ENCODE results near the gene ABCC4. TPM values are rescaled to one million over a fixed set of nuclear protein-coding genes. Genes with fewer than 3 reads are reported as not detected.
A peak's percentile ranks its signal among the peaks of the same experiment; 100 is the strongest.

ABCC4 gene
- total and polyA plus RNA-seq, 2 donors (not counting 1 experiment from before 2014, with no cell fraction given), result 35.2 to 98.8 TPM

GRCh38 chr13:95154413-95154886, 146.8 kb downstream of the ABCC4 start:
- H3K79me2 ChIP-seq (ENCODE audit: control insufficient read depth, insufficient read depth, low read length), result no peaks in the 10 kb centered on the region
- no peak overlapping the region for H3K4me3 ChIP-seq (replicated peaks in 1 of 4; ENCODE audit: control extremely low read depth in 1 of 4, insufficient read depth in 1 of 4, low read depth in 3 of 4, low read length in 4 of 4)
- no peak overlapping the region for H3K27ac ChIP-seq (ENCODE audit: insufficient read depth, low read length)
- H3K36me3 ChIP-seq (ENCODE audit: control insufficient read depth, insufficient read depth, low read length), result no peaks in the 10 kb centered on the region
- H3K4me2 ChIP-seq (ENCODE audit: extremely low read depth, insufficient read depth, low read length), result no peak overlapping the region
- H2AFZ ChIP-seq (ENCODE audit: low read length), result no peak overlapping the region
- no peak for TF ChIP-seq EZH2 (IDR thresholded peaks at IDR 0.05; ENCODE audit: low read length, missing control alignments)
- TF ChIP-seq, protein P1, sequence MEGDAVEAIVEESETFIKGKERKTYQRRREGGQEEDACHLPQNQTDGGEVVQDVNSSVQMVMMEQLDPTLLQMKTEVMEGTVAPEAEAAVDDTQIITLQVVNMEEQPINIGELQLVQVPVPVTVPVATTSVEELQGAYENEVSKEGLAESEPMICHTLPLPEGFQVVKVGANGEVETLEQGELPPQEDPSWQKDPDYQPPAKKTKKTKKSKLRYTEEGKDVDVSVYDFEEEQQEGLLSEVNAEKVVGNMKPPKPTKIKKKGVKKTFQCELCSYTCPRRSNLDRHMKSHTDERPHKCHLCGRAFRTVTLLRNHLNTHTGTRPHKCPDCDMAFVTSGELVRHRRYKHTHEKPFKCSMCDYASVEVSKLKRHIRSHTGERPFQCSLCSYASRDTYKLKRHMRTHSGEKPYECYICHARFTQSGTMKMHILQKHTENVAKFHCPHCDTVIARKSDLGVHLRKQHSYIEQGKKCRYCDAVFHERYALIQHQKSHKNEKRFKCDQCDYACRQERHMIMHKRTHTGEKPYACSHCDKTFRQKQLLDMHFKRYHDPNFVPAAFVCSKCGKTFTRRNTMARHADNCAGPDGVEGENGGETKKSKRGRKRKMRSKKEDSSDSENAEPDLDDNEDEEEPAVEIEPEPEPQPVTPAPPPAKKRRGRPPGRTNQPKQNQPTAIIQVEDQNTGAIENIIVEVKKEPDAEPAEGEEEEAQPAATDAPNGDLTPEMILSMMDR (conservative IDR thresholded peaks at IDR 0.05 in 1 of 2, IDR thresholded peaks at IDR 0.05 in 1 of 2; ENCODE audit: low read depth in 1 of 2, low read length in 2 of 2), result no peak
- H3K9me3 ChIP-seq (ENCODE audit: control insufficient read depth, insufficient read depth, low read depth, low read length), result no peaks in the 10 kb centered on the region
- H3K9ac ChIP-seq (ENCODE audit: insufficient read depth, low read length), result no peak overlapping the region
- no peaks in the 10 kb centered on the region for H3K27me3 ChIP-seq (ENCODE audit: control insufficient read depth, insufficient read depth, low read length)
- no peaks in the 10 kb centered on the region for H4K20me1 ChIP-seq (ENCODE audit: control insufficient read depth, extremely low read depth, insufficient read depth, low read length)
- DNase-seq (ENCODE audit: low read depth in 2 of 2), result peak; percentile 21 to 25
- H3K4me1 ChIP-seq (ENCODE audit: control insufficient read depth, extremely low read depth, insufficient read depth, low read length), result no peaks in the 10 kb centered on the region

DNA sequence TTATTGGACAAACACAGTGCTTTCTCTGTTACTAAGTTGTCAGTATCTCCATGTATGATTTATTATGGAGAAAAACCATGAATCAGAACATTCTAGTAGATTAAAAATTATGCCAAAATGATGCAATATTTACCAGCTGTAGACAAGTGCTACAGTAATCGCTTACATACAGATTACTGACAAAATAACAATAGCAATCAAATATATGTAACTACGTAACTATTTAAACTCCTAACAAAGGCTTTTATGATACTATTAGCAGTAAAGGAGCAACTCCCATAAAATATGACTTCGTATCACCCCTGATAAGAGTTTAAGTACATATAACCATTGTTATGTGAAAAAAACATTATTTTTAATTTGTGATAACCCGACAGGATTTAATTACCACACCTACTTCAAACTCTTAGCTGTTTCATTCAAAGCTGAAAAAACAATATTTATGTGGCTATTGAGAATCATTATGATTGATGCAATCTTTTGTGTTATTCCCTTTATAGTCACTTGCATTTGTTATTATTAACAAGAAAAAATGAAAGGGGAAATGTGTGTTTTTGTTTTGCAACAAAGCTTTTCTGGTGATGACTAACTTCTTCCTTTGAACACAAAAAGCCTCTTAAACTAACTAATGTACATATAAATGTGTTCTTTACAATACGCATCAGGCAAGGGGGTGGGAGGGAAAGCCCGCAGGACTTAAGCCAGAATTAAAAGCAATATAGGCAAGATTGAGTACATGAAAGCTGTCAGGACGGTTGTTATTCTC, 147.4 kb downstream of the ABCC4 start:
- Histone ChIP-seq H3K27me3 (ENCODE audit: control insufficient read depth, insufficient read depth, low read length) (no peaks in the 10 kb centered on the region), H3K4me1 (ENCODE audit: control insufficient read depth, extremely low read depth, insufficient read depth, low read length) (no peaks in the 10 kb centered on the region), H3K9ac (ENCODE audit: insufficient read depth, low read length) (no peak overlapping the region), H3K79me2 (ENCODE audit: control insufficient read depth, insufficient read depth, low read length) (no peaks in the 10 kb centered on the region), H3K4me2 (ENCODE audit: extremely low read depth, insufficient read depth, low read length) (no peak overlapping the region), H4K20me1 (ENCODE audit: control insufficient read depth, extremely low read depth, insufficient read depth, low read length) (no peaks in the 10 kb centered on the region), H3K4me3 (replicated peaks in 1 of 4; ENCODE audit: control extremely low read depth in 1 of 4, insufficient read depth in 1 of 4, low read depth in 3 of 4, low read length in 4 of 4) (no peak overlapping the region), H3K36me3 (ENCODE audit: control insufficient read depth, insufficient read depth, low read length) (no peaks in the 10 kb centered on the region), H3K27ac (ENCODE audit: insufficient read depth, low read length) (no peak overlapping the region), H3K9me3 (ENCODE audit: control insufficient read depth, insufficient read depth, low read depth, low read length) (no peaks in the 10 kb centered on the region), H2AFZ (ENCODE audit: low read length) (no peak overlapping the region)
- TF ChIP-seq, protein P1 (conservative IDR thresholded peaks at IDR 0.05 in 1 of 2, IDR thresholded peaks at IDR 0.05 in 1 of 2; ENCODE audit: low read depth in 1 of 2, low read length in 2 of 2), result no peak
- TF ChIP-seq EZH2 (IDR thresholded peaks at IDR 0.05; ENCODE audit: low read length, missing control alignments), result no peak
- peak; percentile 14 to 41 for DNase-seq (ENCODE audit: low read depth in 2 of 2)

DNA sequence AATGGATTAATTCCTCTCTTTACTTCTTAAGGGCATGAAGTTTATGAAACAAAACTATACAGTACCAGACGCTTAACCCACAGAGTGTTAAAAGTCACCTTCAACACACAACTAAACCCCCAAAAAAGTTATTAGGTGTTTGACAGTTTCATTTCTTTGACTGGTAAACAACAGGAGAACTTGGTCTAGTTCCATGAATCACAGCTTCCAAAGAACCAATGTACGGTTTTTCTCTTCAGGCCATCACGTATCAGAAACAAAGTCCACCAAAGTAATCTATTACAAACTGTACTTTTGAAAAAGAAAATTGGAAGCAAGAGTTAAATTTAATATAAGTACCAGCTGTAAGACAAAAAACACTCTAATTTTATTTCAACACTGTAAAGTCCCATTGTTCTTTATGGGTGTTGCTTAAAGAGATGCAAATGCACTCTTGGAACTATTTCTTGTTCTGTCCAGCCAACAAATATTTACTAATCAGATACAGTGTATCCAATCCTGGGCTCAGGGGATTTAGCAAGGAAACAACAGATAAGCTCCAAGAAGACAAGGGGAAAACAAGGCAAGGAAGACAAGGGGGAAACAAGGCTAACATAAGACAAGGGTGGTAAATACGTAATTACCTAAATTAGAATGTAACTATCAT, 149.2 kb downstream of the ABCC4 start:
- no peak for TF ChIP-seq EZH2 (IDR thresholded peaks at IDR 0.05; ENCODE audit: low read length, missing control alignments)
- TF ChIP-seq, protein P1 (conservative IDR thresholded peaks at IDR 0.05 in 1 of 2, IDR thresholded peaks at IDR 0.05 in 1 of 2; ENCODE audit: low read depth in 1 of 2, low read length in 2 of 2), result no peak

More for the DNA sequence above, 149.2 kb downstream of the ABCC4 start:
- no peaks in the 10 kb centered on the region for H4K20me1 ChIP-seq (ENCODE audit: control insufficient read depth, extremely low read depth, insufficient read depth, low read length)
- no peak overlapping the region for H2AFZ ChIP-seq (ENCODE audit: low read length)
- no peaks in the 10 kb centered on the region for H3K36me3 ChIP-seq (ENCODE audit: control insufficient read depth, insufficient read depth, low read length)
- H3K27ac ChIP-seq (ENCODE audit: insufficient read depth, low read length), result no peak overlapping the region
- H3K9me3 ChIP-seq (ENCODE audit: control insufficient read depth, insufficient read depth, low read depth, low read length), result no peaks in the 10 kb centered on the region
- H3K4me2 ChIP-seq (ENCODE audit: extremely low read depth, insufficient read depth, low read length), result no peak overlapping the region
- no peaks in the 10 kb centered on the region for H3K4me1 ChIP-seq (ENCODE audit: control insufficient read depth, extremely low read depth, insufficient read depth, low read length)
- H3K9ac ChIP-seq (ENCODE audit: insufficient read depth, low read length), result no peak overlapping the region
- no peak overlapping the region for H3K4me3 ChIP-seq (replicated peaks in 1 of 4; ENCODE audit: control extremely low read depth in 1 of 4, insufficient read depth in 1 of 4, low read depth in 3 of 4, low read length in 4 of 4)
- no peak for DNase-seq (ENCODE audit: low read depth in 2 of 2)
- H3K79me2 ChIP-seq (ENCODE audit: control insufficient read depth, insufficient read depth, low read length), result no peaks in the 10 kb centered on the region
- H3K27me3 ChIP-seq (ENCODE audit: control insufficient read depth, insufficient read depth, low read length), result no peaks in the 10 kb centered on the region
